ENCODE measurements around the gene GNAQ. TPM values are rescaled to one million over a fixed set of nuclear protein-coding genes. Genes with fewer than 3 reads are reported as not detected.

The GNAQ gene
- total and polyA plus RNA-seq, 2 of the 13 experiments (the other 11 are each of a cell fraction or from before 2014, with no cell fraction given) = 16.5 to 17.7 TPM

DNA sequence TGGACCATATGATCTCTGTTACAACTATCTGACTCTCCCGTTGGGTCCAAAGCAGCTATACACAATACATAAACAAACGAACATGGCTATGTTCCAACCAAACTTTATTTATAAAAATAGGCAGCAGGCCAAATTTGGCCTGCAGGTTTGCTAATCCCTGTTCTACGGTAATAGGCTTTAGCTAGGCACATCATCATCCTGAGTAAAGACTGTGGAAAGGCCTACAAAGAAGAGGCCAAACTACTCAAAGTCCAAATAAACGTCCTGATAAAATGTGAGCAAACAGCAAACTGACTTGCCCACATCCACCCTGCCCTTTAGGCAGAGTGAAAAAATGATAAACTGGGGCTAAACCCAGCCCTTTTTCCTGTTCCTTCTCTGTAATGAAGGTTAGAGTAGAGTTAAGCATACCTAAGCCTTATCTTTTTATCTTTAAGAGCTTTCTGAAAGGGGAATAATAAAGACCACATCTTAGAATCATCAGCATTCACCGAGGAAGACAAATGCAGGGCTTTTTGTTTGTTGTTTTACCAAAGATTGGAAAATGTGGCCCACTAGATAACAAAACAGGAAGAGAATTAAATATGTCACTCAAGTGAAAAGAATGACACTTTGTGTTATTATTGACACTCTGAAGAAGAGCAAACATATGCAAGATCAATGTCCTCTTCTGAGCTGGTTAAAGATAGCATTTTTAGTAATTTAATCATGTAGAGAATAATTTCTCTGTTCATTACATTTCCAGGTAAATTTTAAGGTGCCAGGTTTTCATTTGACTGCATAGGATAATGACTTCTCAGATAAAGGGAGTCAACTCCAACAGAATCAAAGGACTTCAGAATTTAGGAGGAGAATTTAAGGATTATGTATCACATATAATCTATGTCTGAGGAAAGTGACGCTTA, 223.5 kb downstream of the GNAQ start (continued):
- TF ChIP-seq, protein P1, sequence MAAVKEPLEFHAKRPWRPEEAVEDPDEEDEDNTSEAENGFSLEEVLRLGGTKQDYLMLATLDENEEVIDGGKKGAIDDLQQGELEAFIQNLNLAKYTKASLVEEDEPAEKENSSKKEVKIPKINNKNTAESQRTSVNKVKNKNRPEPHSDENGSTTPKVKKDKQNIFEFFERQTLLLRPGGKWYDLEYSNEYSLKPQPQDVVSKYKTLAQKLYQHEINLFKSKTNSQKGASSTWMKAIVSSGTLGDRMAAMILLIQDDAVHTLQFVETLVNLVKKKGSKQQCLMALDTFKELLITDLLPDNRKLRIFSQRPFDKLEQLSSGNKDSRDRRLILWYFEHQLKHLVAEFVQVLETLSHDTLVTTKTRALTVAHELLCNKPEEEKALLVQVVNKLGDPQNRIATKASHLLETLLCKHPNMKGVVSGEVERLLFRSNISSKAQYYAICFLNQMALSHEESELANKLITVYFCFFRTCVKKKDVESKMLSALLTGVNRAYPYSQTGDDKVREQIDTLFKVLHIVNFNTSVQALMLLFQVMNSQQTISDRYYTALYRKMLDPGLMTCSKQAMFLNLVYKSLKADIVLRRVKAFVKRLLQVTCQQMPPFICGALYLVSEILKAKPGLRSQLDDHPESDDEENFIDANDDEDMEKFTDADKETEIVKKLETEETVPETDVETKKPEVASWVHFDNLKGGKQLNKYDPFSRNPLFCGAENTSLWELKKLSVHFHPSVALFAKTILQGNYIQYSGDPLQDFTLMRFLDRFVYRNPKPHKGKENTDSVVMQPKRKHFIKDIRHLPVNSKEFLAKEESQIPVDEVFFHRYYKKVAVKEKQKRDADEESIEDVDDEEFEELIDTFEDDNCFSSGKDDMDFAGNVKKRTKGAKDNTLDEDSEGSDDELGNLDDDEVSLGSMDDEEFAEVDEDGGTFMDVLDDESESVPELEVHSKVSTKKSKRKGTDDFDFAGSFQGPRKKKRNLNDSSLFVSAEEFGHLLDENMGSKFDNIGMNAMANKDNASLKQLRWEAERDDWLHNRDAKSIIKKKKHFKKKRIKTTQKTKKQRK (IDR thresholded peaks at IDR 0.05; ENCODE audit: low read length) = no peak
- TF ChIP-seq BCL6 (CRISPR knock-in tag; IDR thresholded peaks at IDR 0.05) (peak; percentile 24; the same call in 1 of the 2 replicates), ZNF44 (CRISPR knock-in tag; IDR thresholded peaks at IDR 0.05) (no peak), DNMT3B (CRISPR knock-in tag; conservative IDR thresholded peaks at IDR 0.05) (no peak), ZC3H4 (CRISPR knock-in tag; IDR thresholded peaks at IDR 0.05; ENCODE audit: borderline replicate concordance) (no peak), HDAC2 (CRISPR knock-in tag; IDR thresholded peaks at IDR 0.05) (peak; percentile 70), ZNF484 (CRISPR knock-in tag; IDR thresholded peaks at IDR 0.05; ENCODE audit: borderline replicate concordance, low read depth) (no peak), SMAD1 (CRISPR knock-in tag; IDR thresholded peaks at IDR 0.05; ENCODE audit: borderline replicate concordance, low read depth) (no peak), ZNF251 (CRISPR knock-in tag; IDR thresholded peaks at IDR 0.05) (no peak), KDM3A (CRISPR knock-in tag; IDR thresholded peaks at IDR 0.05; ENCODE audit: low read depth) (no peak), ZFP36 (IDR thresholded peaks at IDR 0.05; ENCODE audit: borderline replicate concordance, low read depth, low read length, partially characterized antibody) (no peak), MATR3 (CRISPR knock-in tag; IDR thresholded peaks at IDR 0.05) (no peak)
- TF ChIP-seq, protein P2, sequence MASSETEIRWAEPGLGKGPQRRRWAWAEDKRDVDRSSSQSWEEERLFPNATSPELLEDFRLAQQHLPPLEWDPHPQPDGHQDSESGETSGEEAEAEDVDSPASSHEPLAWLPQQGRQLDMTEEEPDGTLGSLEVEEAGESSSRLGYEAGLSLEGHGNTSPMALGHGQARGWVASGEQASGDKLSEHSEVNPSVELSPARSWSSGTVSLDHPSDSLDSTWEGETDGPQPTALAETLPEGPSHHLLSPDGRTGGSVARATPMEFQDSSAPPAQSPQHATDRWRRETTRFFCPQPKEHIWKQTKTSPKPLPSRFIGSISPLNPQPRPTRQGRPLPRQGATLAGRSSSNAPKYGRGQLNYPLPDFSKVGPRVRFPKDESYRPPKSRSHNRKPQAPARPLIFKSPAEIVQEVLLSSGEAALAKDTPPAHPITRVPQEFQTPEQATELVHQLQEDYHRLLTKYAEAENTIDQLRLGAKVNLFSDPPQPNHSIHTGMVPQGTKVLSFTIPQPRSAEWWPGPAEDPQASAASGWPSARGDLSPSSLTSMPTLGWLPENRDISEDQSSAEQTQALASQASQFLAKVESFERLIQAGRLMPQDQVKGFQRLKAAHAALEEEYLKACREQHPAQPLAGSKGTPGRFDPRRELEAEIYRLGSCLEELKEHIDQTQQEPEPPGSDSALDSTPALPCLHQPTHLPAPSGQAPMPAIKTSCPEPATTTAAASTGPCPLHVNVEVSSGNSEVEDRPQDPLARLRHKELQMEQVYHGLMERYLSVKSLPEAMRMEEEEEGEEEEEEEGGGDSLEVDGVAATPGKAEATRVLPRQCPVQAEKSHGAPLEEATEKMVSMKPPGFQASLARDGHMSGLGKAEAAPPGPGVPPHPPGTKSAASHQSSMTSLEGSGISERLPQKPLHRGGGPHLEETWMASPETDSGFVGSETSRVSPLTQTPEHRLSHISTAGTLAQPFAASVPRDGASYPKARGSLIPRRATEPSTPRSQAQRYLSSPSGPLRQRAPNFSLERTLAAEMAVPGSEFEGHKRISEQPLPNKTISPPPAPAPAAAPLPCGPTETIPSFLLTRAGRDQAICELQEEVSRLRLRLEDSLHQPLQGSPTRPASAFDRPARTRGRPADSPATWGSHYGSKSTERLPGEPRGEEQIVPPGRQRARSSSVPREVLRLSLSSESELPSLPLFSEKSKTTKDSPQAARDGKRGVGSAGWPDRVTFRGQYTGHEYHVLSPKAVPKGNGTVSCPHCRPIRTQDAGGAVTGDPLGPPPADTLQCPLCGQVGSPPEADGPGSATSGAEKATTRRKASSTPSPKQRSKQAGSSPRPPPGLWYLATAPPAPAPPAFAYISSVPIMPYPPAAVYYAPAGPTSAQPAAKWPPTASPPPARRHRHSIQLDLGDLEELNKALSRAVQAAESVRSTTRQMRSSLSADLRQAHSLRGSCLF (CRISPR knock-in tag; IDR thresholded peaks at IDR 0.05; ENCODE audit: borderline replicate concordance) = no peak
- TF ChIP-seq, protein P3, sequence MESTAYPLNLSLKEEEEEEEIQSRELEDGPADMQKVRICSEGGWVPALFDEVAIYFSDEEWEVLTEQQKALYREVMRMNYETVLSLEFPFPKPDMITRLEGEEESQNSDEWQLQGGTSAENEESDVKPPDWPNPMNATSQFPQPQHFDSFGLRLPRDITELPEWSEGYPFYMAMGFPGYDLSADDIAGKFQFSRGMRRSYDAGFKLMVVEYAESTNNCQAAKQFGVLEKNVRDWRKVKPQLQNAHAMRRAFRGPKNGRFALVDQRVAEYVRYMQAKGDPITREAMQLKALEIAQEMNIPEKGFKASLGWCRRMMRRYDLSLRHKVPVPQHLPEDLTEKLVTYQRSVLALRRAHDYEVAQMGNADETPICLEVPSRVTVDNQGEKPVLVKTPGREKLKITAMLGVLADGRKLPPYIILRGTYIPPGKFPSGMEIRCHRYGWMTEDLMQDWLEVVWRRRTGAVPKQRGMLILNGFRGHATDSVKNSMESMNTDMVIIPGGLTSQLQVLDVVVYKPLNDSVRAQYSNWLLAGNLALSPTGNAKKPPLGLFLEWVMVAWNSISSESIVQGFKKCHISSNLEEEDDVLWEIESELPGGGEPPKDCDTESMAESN (CRISPR knock-in tag; conservative IDR thresholded peaks at IDR 0.05) = 0 out of 2 replicates have a peak, but pooled peaks have one; percentile 47
- TF ChIP-seq, protein P4, sequence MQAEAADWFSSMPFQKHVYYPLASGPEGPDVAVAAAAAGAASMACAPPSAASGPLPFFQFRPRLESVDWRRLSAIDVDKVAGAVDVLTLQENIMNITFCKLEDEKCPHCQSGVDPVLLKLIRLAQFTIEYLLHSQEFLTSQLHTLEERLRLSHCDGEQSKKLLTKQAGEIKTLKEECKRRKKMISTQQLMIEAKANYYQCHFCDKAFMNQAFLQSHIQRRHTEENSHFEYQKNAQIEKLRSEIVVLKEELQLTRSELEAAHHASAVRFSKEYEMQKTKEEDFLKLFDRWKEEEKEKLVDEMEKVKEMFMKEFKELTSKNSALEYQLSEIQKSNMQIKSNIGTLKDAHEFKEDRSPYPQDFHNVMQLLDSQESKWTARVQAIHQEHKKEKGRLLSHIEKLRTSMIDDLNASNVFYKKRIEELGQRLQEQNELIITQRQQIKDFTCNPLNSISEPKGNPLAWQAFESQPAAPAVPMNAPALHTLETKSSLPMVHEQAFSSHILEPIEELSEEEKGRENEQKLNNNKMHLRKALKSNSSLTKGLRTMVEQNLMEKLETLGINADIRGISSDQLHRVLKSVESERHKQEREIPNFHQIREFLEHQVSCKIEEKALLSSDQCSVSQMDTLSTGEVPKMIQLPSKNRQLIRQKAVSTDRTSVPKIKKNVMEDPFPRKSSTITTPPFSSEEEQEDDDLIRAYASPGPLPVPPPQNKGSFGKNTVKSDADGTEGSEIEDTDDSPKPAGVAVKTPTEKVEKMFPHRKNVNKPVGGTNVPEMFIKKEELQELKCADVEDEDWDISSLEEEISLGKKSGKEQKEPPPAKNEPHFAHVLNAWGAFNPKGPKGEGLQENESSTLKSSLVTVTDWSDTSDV (CRISPR knock-in tag; IDR thresholded peaks at IDR 0.05) = no peak

All from HepG2 (cell line).